A673 (cell line): ENCODE measurements around the gene MRAP2. TPM values are rescaled to one million over a fixed set of nuclear protein-coding genes. Genes with fewer than 3 reads are reported as not detected.
A peak's percentile ranks its signal among the peaks of the same experiment; 100 is the strongest.
"Not testable (repeated sequence)": the region's sequence is repeated elsewhere in the genome, so short reads cannot be mapped to it uniquely, and the experiment has no call there.

Experiments used
- BruUV-seq: library from RNA; stranded (reverse); fragments of 400-500 nt; replicated peaks from 2 replicates; lab custom pipeline; 2021; lab: Mats Ljungman, UMichigan
- CTCF ChIA-PET: fragments of 300-600 bp; sonication (Branson Sonifier 250); formaldehyde crosslinking; loops from one replicate; lab custom pipeline; 2022; ENCODE audit warnings: antibody characterized with exemption; lab: Charles Lee
- POLR2A ChIA-PET: fragments of 300-600 bp; sonication (Branson Sonifier 250); formaldehyde crosslinking; loops from one replicate; lab custom pipeline; 2022; ENCODE audit warnings: antibody characterized with exemption; ENCODE audit not compliant: low non-redundant PET; lab: Charles Lee
- DNase-seq: peaks from one replicate; pipeline ENCODE4 v3.0.0-alpha.2; 2015; ENCODE audit warnings: low spot score
- H3K27ac ChIP-seq: fragments of 200-600 bp; sonication (generic); 2 replicates; pipeline ENCODE4 v1.5.1; 2016; ENCODE audit warnings: mixed run types, low read depth, mild to moderate bottlenecking, mixed read lengths, antibody characterized with exemption, low read length; ENCODE audit not compliant: poor library complexity, severe bottlenecking
- H3K27me3 ChIP-seq: fragments of 200-600 bp; sonication (generic); replicated peaks from 2 replicates; pipeline ENCODE4 v1.6.1; 2017; ENCODE audit warnings: mixed run types, low read depth, mild to moderate bottlenecking, mixed read lengths, antibody characterized with exemption, low read length; ENCODE audit not compliant: insufficient read depth, poor library complexity
- H3K36me3 ChIP-seq: fragments of 200-600 bp; sonication (generic); 2 replicates; pipeline ENCODE4 v1.6.1; 2016; ENCODE audit warnings: mixed run types, mild to moderate bottlenecking, mixed read lengths, antibody characterized with exemption, low read length; ENCODE audit not compliant: insufficient read depth, poor library complexity, severe bottlenecking
- H3K4me1 ChIP-seq: fragments of 200-600 bp; sonication (generic); 2 replicates; pipeline ENCODE4 v1.6.1; 2017; ENCODE audit warnings: mixed run types, mild to moderate bottlenecking, mixed read lengths, antibody characterized with exemption, low read length; ENCODE audit not compliant: insufficient read depth, poor library complexity, severe bottlenecking
- H3K4me3 ChIP-seq: fragments of 200-600 bp; sonication (generic); 2 replicates; pipeline ENCODE4 v1.5.1; 2016; ENCODE audit warnings: low read depth, mixed run types, mild to moderate bottlenecking, mixed read lengths, low read length; ENCODE audit not compliant: poor library complexity, severe bottlenecking
- H3K9me3 ChIP-seq: fragments of 200-600 bp; sonication (generic); 2 replicates; pipeline ENCODE4 v1.6.1; 2016; ENCODE audit warnings: mixed run types, low read depth, mild to moderate bottlenecking, mixed read lengths, antibody characterized with exemption, low read length; ENCODE audit not compliant: poor library complexity, severe bottlenecking
- CTCF ChIP-seq: fragments of 300-800, 200-600 bp; sonication (generic); conservative IDR thresholded peaks from 2 replicates; pipeline ENCODE4 v1.5.1; 2017; ENCODE audit warnings: low read depth, mild to moderate bottlenecking, antibody characterized with exemption, low read length, moderate library complexity, mixed read lengths
- EZH2 ChIP-seq: fragments of 200-600 bp; sonication (generic); IDR thresholded peaks from 2 replicates; pipeline ENCODE4 v1.6.1; 2017; ENCODE audit warnings: borderline replicate concordance, low read depth, mild to moderate bottlenecking, mixed read lengths, antibody characterized with exemption, low read length; ENCODE audit not compliant: poor library complexity, severe bottlenecking
- intact Hi-C: fragments of 100-400 bp; cut with micrococcal nuclease; formaldehyde crosslinking; loops from one replicate; pipeline ENCODE4 v1.10.0; 2022; ENCODE audit not compliant: unreplicated experiment
- total RNA-seq: library from RNA; stranded (reverse); gene quantifications from 2 replicates; pipeline ENCODE4 v1.2.3, GENCODE V29; 2021

Gene MRAP2
- total RNA-seq, 1 experiment from 2014 or later, result 0.34 TPM

DNA sequence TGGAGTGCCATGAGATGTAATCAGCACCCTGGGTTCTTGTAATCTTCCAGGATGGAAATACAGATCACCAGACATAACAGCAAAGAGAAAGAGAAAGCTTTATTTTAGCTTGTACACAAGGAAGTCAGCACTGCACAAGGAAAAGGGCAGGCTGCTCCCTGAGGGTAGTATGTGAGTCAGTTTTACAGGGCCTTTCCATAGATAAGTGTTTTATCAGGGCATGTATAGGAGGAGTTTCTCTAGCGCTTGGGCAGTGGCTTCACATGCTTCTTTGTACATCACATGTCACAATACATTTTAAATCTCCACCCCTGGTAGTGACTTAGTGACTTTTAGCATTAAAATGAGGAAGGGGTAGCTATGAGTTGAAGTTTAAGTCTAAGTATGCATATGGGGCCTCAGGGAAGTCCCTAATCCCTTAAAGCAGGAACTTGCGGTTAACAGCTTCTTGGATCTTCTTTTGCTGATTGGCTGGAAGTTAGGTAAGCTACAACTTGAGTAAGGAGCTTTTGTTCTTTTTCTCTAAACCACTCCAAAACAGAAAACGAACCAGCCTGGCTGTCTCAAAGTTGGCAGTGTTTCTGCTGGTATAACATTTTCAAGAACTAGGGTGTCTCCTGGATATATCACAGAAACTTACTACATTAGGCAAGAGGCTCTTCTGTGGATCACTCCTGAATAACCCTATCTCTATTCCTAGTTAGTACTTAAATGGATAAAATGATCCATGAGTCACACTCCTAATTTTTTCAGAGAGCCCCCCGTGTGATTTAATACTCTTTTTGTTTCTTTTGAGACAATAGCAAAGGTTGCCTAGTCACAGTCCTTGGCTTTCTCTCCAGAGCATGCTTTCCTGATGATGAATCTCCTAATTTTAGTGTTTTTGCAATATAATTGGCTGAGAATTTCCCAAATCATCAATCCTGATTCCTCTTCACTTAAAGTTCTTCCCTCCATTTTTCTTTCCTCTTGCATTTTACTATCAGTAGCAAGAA lies 60.2 kb downstream of the MRAP2 start:
- POLR2A ChIA-PET, result no interaction called here
- Histone ChIP-seq H3K36me3 (no peaks in the 10 kb centered on the region), H3K4me1 (no peaks in the 10 kb centered on the region), H3K4me3 (no peak overlapping the region), H3K27me3 (no peaks in the 10 kb centered on the region), H3K27ac (no peak overlapping the region), H3K9me3 (no peaks in the 10 kb centered on the region)
- CTCF ChIA-PET, result no interaction called here
- TF ChIP-seq CTCF (no peak), EZH2 (no peak)
- intact Hi-C loops, result no loop called here
- BruUV-seq, result no TSS peak
- peak; percentile 51 for DNase-seq

DNA sequence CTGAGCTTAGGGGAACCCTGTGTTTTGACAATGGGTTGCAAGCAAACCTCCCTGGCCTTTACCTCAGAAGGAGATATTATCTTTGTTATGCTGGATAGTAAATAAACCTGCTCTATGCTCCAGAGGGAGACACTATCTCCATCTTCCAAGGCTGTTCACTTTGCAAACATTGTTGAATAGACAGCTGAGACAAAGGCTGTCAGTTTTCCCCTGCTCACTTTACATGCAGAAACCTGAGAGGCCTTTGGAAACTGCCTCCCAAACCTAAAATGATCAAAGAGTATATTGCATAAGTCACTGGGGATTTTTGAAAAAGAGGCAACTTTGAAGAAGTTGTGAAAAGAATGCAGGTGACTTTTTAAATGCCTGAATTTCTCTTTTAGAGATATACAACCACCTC lies 61.6 kb downstream of the MRAP2 start:
- POLR2A ChIA-PET, result no interaction called here
- Histone ChIP-seq H3K36me3 (no peaks in the 10 kb centered on the region), H3K4me3 (no peak overlapping the region), H3K4me1 (no peaks in the 10 kb centered on the region), H3K9me3 (no peaks in the 10 kb centered on the region), H3K27me3 (no peaks in the 10 kb centered on the region), H3K27ac (no peak overlapping the region)
- TF ChIP-seq EZH2, result no peak
- TF ChIP-seq CTCF, result no peak
- BruUV-seq, result no TSS peak
- intact Hi-C loops, result no loop called here
- CTCF ChIA-PET, result no interaction called here
- no peak for DNase-seq

DNA sequence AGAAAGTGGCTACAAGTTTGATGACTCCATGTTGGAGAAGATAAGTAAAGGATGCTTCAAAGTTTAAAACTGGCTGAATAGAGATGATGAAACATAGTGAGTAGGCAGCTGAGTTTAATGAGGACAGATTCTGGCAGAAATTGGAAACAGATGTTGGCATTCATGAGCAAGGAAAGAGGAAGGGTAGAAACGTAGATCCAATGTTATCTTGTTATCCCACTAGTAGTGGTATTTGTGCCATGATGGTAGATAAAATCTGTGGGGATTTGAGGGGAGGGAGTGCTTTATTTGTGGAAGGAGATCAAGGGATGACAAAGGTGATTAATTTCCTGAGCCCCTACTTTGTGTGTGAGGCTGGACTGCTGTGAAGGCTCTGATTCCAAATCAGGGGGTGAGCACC lies 69.5 kb downstream of the MRAP2 start:
- intact Hi-C loops, result no loop called here
- no peak for TF ChIP-seq CTCF
- TF ChIP-seq EZH2, result no peak
- DNase-seq, result peak; percentile 77
- H3K27ac ChIP-seq, result peak overlapping the region; percentile 33
- no peaks in the 10 kb centered on the region for H3K27me3 ChIP-seq
- no peaks in the 10 kb centered on the region for H3K9me3 ChIP-seq
- H3K4me3 ChIP-seq, result no peak overlapping the region
- no peaks in the 10 kb centered on the region for H3K36me3 ChIP-seq
- CTCF ChIA-PET, result no interaction called here
- POLR2A ChIA-PET, result no interaction called here
- no TSS peak for BruUV-seq
- peaks cover 22% of the 10 kb centered on the region for H3K4me1 ChIP-seq

- peaks cover 22% of the 10 kb centered on the region for H3K4me1 ChIP-seq
- H3K4me3 ChIP-seq, H3K27ac ChIP-seq, BruUV-seq, H3K27me3 ChIP-seq, POLR2A ChIA-PET, DNase-seq, H3K9me3 ChIP-seq, intact Hi-C loops, H3K36me3 ChIP-seq, CTCF ChIA-PET: not testable (repeated sequence)
Measured at GRCh38 chr6:84105215-84105924, 71.8 kb downstream of the MRAP2 start.
